Naive thymus-derived CD8-positive, alpha-beta T cell (primary cell): ENCODE results near the gene RTN4RL2. TPM values are rescaled to one million over a fixed set of nuclear protein-coding genes. Genes with fewer than 3 reads are reported as not detected.

Source experiments
- ATAC-seq, 2 donors: fragments of 150-1000 bp; cut with Tn5 transposase in 1 of 2; sonication (Bioruptor Pico), chemical (Tn5 transposase) in 1 of 2; 1 replicate in 1 of 2; 2 replicates in 1 of 2; pipeline ENCODE4 v1.10.0; 2021; ENCODE audit warnings: mild to moderate bottlenecking in 2 of 2, moderate library complexity in 2 of 2
- POLR2A ChIA-PET: fragments of 350-600 bp; sonication (Branson Sonifier 250); formaldehyde crosslinking; loops from one replicate; lab custom pipeline; 2021; ENCODE audit warnings: antibody characterized with exemption; lab: Charles Lee
- DNase-seq, 10 donors: peaks; one replicate each; pipeline versions ENCODE4 v3.0.0 to v3.0.0-alpha.2; 2020 to 2022
- H3K27ac Mint-ChIP-seq, 10 donors: one replicate each; pipeline ENCODE4 v1.8.0; 2020 to 2022; ENCODE audit warnings: mild to moderate bottlenecking in 10 of 10, mixed read lengths in 10 of 10, moderate library complexity in 4 of 10, inconsistent platforms in 1 of 10
- H3K27me3 Mint-ChIP-seq, 5 donors: one replicate each; pipeline ENCODE4 v1.8.0; 2021 to 2022; ENCODE audit warnings: mixed read lengths in 5 of 5
- H3K36me3 Mint-ChIP-seq, 3 donors: one replicate each; pipeline ENCODE4 v1.8.0; 2020 to 2022; ENCODE audit warnings: mixed read lengths in 3 of 3, mild to moderate bottlenecking in 2 of 3, inconsistent platforms in 1 of 3
- H3K4me1 Mint-ChIP-seq, 4 donors: one replicate each; pipeline ENCODE4 v1.8.0; 2021 to 2022; ENCODE audit warnings: mixed read lengths in 4 of 4
- H3K4me3 Mint-ChIP-seq, 10 donors: one replicate each; pipeline ENCODE4 v1.8.0; 2020 to 2022; ENCODE audit warnings: mild to moderate bottlenecking in 10 of 10, mixed read lengths in 10 of 10, moderate library complexity in 6 of 10, inconsistent platforms in 1 of 10
- H3K9me3 Mint-ChIP-seq, 9 donors: one replicate each; pipeline ENCODE4 v1.8.0; 2020 to 2022; ENCODE audit warnings: mixed read lengths in 9 of 9, mild to moderate bottlenecking in 3 of 9, inconsistent platforms in 1 of 9, moderate library complexity in 1 of 9
- polyA plus RNA-seq, 3 donors: library from polyadenylated mRNA; unstranded; fragments of 300-500 nt; fragmentation: Illumina TruSeq; gene quantifications; one replicate each; pipeline ENCODE4 v1.2.3, GENCODE V29; 2021
- total RNA-seq, 8 experiments: library from RNA in 2 of 8; stranded (reverse) in 2 of 8; gene quantifications; one replicate each; pipeline ENCODE4 v1.2.3 and lab custom pipeline; 2021 to 2026

The RTN4RL2 gene
- total and polyA plus RNA-seq, 5 experiments from 2014 or later: 0.09 to 0.21 TPM; not detected in 3

DNA sequence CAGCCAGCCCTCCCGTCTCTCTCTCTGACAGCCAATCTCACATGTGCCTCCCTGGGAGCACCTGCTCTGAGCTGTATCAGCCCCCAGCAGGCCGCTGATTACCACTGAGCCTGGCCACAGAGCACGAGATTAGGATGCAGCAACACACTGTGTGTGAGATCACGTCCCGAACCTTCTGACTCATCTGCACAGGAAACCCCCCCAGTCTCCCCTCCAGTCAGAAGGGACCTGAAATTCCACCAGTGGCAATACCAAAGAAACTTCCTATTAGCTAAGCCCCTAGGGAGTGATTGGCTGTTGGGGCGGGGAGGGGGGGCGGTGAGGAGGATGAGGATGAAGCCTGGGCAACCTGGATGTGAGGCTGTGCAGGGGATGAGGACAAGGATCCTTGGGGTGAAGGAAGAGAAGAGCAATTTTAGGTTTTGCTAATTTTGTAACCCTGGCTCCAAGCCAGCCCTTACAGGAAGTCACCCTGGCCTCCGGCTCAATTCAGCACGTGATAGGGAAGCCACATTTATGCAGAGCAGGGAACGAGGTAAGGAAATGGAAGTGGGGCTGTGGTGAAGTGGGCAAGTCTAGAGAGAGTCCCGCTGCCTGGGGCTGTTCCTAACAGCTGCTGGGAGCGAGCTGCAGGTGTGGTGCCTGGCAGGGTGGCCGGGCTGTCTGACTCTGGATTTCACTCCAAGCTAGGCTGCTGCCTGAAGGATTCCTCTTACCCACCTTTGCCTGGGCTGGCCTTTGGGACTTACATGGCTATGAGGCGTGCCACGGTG is 35.4 kb upstream of the RTN4RL2 start:
- POLR2A ChIA-PET: interaction anchor here (0.6 kb wide), 1 partner anchor 88 kb away, joined by 5 read pairs; no protein-coding TSS in a partner anchor
- Mint-ChIP-seq H3K27me3 (no peaks in the 10 kb centered on the region), H3K27ac (peak overlapping the region; percentile 82 to 97 (median 93)), H3K36me3 (peaks cover 0 to 19% (median 7%) of the 10 kb centered on the region in 3 donors), H3K4me3 (peak overlapping the region; percentile 61 to 88 (median 84)), H3K4me1 (peaks cover 20 to 55% (median 54%) of the 10 kb centered on the region in 4 donors), H3K9me3 (no peaks in the 10 kb centered on the region)
- ATAC-seq (peak; percentile 89 to 92), DNase-seq (peak; percentile 41 to 89 (median 69))

DNA sequence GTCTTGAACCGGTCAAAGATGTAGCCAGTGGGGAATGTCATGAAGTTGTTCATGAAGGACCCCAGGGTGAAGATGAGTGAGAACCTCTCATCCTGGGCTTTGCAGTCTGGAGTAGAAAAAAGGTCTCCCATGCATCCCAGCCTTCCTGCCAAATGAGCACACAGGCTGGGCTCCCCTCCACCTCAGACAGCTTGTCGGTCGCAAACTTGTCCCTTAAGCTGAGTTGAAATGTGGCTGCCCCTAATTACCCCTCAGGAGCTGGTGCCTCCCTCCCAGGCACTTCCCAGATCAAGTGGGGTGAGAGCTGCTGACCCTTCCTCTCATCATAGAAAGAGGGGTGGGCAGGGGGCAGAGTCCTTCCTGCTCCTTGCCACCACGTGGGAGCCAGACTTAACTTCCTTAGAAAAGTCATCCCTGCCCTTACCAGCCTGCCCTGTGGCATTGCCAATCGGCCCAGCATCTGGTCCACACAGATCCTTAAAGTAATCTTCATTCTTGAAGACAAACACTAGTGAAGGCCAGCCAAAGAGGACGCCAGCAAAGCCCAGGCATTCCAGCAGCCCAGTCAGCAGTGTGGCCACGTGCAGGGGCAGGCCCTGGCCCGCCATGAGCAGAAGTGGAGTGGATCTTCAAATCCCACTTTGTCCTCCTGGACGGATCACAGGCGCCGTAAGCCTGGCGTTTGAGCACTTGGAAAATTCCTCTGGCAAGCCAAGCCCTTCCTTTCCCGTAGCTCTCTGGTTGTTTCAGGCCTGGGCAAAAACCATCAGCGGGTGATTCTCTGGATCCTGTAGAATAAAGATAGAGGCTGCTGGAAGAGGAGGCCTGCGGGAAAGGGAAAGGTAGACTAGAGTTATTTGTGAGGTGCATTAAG is 34.5 kb upstream of the RTN4RL2 start:
- DNase-seq (no peak), ATAC-seq (no peak)
- Mint-ChIP-seq H3K36me3 (peaks cover 0 to 17% (median 4%) of the 10 kb centered on the region in 3 donors), H3K9me3 (no peaks in the 10 kb centered on the region), H3K27me3 (no peaks in the 10 kb centered on the region), H3K4me3 (peak overlapping the region; percentile 80 to 92 (median 88)), H3K27ac (peak overlapping the region; percentile 81 to 97 (median 93)), H3K4me1 (peaks cover 20 to 55% (median 54%) of the 10 kb centered on the region in 4 donors)
- POLR2A ChIA-PET: interaction anchor here (0.6 to 1.2 kb wide), 2 partner anchors 89 to 91 kb away, joined by 4 to 5 read pairs; partner anchors contain the start of gene SSRP1

DNA sequence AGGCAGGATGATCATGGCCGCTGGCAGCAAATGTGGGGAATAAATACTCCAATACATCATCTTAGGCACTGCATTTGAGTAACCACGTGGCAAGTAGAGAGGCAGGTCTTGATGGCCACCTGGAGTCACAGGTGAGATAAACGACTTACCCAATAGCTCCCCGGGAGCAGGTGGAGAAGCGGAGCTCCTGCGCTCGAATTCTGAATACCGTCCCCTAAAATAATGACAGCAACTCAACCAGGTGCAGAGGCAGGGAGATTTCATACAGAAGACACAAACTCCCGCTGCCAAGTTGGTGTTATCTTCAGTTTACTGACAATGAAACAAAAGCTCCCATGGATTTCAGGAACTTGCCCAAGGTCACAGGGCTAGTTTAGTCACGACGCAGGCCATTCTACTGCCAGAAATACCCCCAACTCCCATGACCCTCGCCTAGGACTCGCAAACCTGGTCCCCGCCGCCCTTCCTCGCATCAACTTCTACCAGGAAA is 33.8 kb upstream of the RTN4RL2 start:
- peaks cover 20 to 55% (median 54%) of the 10 kb centered on the region in 4 donors for H3K4me1 Mint-ChIP-seq
- H3K4me3 Mint-ChIP-seq: peak overlapping the region; percentile 80 to 92 (median 88)
- DNase-seq: peak in 1 of 10 donors; percentile 1
- H3K27ac Mint-ChIP-seq: peak overlapping the region; percentile 81 to 96 (median 90)
- no peaks in the 10 kb centered on the region for H3K27me3 Mint-ChIP-seq
- no peak for ATAC-seq
- peaks cover 0 to 15% (median 4%) of the 10 kb centered on the region in 3 donors for H3K36me3 Mint-ChIP-seq
- H3K9me3 Mint-ChIP-seq: no peaks in the 10 kb centered on the region
- POLR2A ChIA-PET: interaction anchor here (0.6 to 1.2 kb wide), 2 partner anchors 77 to 91 kb away, joined by 3 to 4 read pairs; partner anchors contain the start of gene SSRP1

DNA sequence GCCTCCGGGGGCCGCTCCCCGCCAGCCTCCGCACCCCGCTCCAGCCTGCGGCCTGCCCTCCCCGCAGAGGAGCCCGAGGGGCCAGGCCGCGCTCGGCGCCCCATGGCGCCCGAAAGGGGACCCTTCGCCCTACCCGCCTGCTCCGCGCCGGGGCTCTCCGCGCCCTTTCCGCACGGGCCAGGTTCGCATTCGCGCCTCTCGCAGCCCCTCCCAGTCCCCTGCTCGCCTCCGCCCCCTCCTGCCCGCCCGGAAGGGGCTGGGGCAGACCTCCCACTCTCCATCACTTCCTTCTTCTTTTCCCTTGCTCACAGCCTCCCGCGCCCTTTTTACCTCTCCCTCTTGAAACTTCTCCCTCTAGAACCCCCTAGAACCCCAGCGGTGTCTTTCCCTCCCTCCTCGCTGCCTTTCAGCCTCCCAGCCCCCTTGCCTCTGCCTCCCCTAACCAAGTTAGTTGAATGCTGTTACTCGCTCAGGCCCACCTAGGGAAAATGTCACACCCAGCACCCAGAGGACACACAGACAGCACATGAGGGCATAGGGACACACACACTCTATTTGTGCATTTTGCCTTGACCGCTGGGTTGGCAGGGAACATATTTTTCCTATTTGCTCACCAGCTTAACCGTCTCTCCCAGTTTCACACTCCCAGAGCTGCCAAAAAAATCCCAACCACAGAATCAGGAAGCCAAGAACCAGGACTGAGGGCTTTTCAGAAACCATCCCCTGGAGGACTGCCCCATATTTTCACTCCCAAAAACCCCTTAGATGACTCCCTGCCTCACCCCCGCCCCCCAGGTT is 33.2 kb upstream of the RTN4RL2 start, which contains the start of gene SLC43A3:
Gene SLC43A3 (minus strand): TSS at position 193 of the 798 bp plus-strand sequence. CDS start 949 bp downstream, outside the sequence.
- no peaks in the 10 kb centered on the region for H3K9me3 Mint-ChIP-seq
- DNase-seq: peak; percentile 20 to 75 (median 46)
- ATAC-seq: peak; percentile 35 to 60
- H3K36me3 Mint-ChIP-seq: peaks cover 0 to 12% (median 0%) of the 10 kb centered on the region in 3 donors
- H3K4me1 Mint-ChIP-seq: peaks cover 20 to 54% (median 50%) of the 10 kb centered on the region in 4 donors
- peak within 1 kb of the TSS; percentile 86 to 96 (median 92) for H3K27ac Mint-ChIP-seq
- peak within 1 kb of the TSS; percentile 80 to 92 (median 88) for H3K4me3 Mint-ChIP-seq
- POLR2A ChIA-PET: interaction anchor here (0.6 to 1.2 kb wide), 2 partner anchors 78 to 92 kb away, joined by 3 to 4 read pairs; partner anchors contain the start of gene SSRP1
- no peaks in the 10 kb centered on the region for H3K27me3 Mint-ChIP-seq

DNA sequence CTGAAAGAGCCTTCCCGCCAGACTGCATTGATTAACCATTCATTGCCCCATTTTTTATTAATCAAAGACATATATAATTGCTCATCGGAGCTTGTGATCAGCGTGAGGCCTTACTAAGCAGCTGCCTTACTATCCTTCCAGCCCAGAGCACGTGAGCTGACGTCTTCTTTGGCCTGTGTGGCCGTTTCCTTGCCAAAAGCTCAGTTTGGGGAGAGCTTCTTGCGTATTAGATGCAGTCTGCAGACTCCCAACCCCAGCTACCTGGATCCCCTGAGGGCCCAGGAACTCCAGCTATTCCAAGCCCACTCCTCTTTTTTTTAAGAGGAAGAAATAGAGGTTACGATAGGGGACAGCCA is 32.6 kb upstream of the RTN4RL2 start:
- no peaks in the 10 kb centered on the region for H3K27me3 Mint-ChIP-seq
- peaks cover 19 to 51% (median 46%) of the 10 kb centered on the region in 4 donors for H3K4me1 Mint-ChIP-seq
- H3K36me3 Mint-ChIP-seq: peaks cover 0 to 8% (median 0%) of the 10 kb centered on the region in 3 donors
- POLR2A ChIA-PET: no interaction called here
- H3K4me3 Mint-ChIP-seq: peak overlapping the region; percentile 80 to 92 (median 88)
- no peaks in the 10 kb centered on the region for H3K9me3 Mint-ChIP-seq
- DNase-seq (no peak), ATAC-seq (no peak)
- peak overlapping the region in 9 of 10 donors; percentile 86 to 96 (median 93) for H3K27ac Mint-ChIP-seq

DNA sequence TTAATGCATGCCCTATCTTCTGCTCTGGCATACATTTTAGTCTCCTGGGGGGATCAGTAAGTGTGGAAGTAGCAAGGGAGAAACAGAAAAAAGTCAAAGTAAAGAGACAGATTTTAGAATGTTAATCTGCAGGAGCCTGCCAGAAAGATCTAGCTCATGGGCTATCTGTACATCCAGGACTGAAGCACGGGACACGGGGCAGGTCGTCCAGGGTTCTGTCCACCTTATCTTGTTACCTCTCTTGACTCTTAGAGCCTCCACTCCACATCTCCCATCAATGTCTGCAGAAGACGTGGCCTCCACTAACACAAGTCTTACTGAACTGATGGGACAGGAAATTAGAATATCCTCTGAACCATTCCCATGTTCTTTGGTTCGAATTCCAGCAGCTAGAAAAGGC is 31.7 kb upstream of the RTN4RL2 start:
- Mint-ChIP-seq H3K4me3 (no peak overlapping the region), H3K9me3 (no peaks in the 10 kb centered on the region), H3K27ac (no peak overlapping the region), H3K27me3 (no peaks in the 10 kb centered on the region), H3K36me3 (peaks cover 0 to 1% (median 0%) of the 10 kb centered on the region in 3 donors), H3K4me1 (peaks cover 17 to 42% (median 41%) of the 10 kb centered on the region in 4 donors)
- ATAC-seq: no peak
- no peak for DNase-seq
- POLR2A ChIA-PET: no interaction called here

DNA sequence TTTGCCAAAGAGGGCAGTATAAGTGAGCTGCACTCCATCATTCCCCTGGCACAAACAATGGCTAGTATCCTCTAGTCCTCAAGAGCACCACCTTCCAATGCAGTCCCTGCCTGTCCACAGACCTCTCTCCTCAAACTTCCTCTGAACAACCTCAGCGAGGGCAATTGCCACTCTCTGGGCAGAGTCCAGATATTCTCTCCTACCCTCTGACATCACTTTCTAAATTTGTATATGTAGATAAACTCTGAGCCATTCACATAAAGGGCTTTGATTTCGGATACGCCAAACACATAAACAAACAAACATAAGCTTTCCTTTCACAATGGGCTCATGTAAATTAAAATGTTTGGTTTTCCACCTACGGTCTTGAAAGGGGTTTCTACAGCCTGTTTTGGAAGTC is 30.4 kb upstream of the RTN4RL2 start:
- Mint-ChIP-seq H3K9me3 (no peaks in the 10 kb centered on the region), H3K27me3 (no peaks in the 10 kb centered on the region), H3K36me3 (no peaks in the 10 kb centered on the region), H3K4me1 (peaks cover 10 to 29% (median 28%) of the 10 kb centered on the region in 4 donors), H3K27ac (peak overlapping the region in 2 of 10 donors; percentile 41 to 56), H3K4me3 (peak overlapping the region in 1 of 10 donors; percentile 34)
- ATAC-seq (no peak), DNase-seq (no peak)
- POLR2A ChIA-PET: no interaction called here

DNA sequence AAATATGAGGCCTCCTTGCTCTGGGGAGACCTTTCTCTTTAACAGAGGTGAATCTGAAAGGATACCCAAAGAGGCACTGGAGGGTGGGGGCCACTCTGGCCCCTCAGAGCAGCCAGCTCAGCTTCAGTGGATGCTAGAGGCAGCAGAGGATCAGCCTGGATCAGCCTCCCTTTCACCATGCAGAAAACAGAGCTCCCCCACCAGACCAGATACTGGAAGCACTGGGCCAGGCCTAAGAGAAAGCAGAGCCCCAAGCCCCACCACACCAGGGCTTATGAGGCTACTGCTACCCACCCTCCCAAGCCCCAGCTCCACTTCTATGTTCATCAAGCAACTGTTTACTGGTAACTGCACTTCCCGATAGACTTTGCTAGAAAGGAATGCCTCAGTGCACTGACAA is 29.4 kb upstream of the RTN4RL2 start:
- Mint-ChIP-seq H3K4me3 (no peak overlapping the region), H3K9me3 (no peaks in the 10 kb centered on the region), H3K4me1 (peaks cover 11 to 19% (median 18%) of the 10 kb centered on the region in 4 donors), H3K36me3 (no peaks in the 10 kb centered on the region), H3K27ac (peak overlapping the region in 3 of 10 donors; percentile 56 to 71 (median 56)), H3K27me3 (no peaks in the 10 kb centered on the region)
- POLR2A ChIA-PET: no interaction called here
- DNase-seq (no peak), ATAC-seq (no peak)

DNA sequence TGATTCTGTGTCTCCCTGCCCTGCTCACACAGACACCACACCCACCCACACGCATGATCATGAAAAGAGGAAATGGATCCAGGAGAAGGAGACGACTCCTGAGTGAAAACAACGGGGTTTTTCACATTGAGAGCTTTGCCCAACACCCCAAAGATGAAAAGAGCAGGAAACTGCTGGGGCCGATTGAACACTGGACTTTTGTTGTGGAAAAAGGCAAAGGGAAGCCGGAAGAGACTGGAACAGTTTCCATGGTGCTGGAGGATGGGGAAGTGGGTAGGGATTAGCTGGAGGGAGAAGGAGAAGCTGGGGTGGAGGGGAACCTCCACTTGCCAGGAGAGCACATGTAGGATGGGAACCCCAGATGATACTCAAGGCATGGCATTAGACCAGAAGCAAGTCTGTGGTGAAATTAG is 28.2 kb upstream of the RTN4RL2 start:
- DNase-seq (no peak), ATAC-seq (no peak)
- POLR2A ChIA-PET: no interaction called here
- H3K4me1 Mint-ChIP-seq: peaks cover 5 to 9% (median 7%) of the 10 kb centered on the region in 4 donors
- H3K4me3 Mint-ChIP-seq: no peak overlapping the region
- H3K36me3 Mint-ChIP-seq: no peaks in the 10 kb centered on the region
- peak overlapping the region in 2 of 10 donors; percentile 2 to 28 for H3K27ac Mint-ChIP-seq
- H3K27me3 Mint-ChIP-seq: no peaks in the 10 kb centered on the region
- H3K9me3 Mint-ChIP-seq: no peaks in the 10 kb centered on the region

DNA sequence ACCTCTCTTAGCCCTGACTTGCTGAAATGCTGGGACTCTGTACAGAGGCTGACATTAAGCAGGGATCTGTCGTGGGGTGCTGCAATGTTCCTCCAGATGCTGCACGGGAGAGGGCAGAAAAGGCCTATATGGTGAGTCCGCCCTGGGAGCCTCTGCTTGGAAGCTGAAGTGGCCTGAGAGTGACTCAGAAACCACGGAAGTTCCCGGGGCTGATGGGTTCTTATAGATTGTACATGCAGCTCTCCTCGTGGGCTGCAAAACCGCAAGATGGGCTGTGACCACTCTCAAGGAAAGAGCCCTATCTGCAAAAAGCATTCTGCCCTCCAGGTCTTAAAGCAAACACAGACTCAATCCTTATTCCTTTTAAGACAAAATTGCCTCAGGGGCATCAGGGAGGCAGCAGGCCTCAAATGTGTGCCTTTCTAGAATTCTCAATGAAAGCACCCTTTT is 27.6 kb upstream of the RTN4RL2 start:
- Mint-ChIP-seq H3K4me1 (peaks cover 1 to 5% (median 2%) of the 10 kb centered on the region in 4 donors), H3K9me3 (no peaks in the 10 kb centered on the region), H3K4me3 (no peak overlapping the region), H3K27ac (peak overlapping the region in 3 of 10 donors; percentile 4 to 63 (median 22)), H3K36me3 (no peaks in the 10 kb centered on the region), H3K27me3 (no peaks in the 10 kb centered on the region)
- POLR2A ChIA-PET: no interaction called here
- ATAC-seq: no peak
- peak in 1 of 10 donors; percentile 5 for DNase-seq

DNA sequence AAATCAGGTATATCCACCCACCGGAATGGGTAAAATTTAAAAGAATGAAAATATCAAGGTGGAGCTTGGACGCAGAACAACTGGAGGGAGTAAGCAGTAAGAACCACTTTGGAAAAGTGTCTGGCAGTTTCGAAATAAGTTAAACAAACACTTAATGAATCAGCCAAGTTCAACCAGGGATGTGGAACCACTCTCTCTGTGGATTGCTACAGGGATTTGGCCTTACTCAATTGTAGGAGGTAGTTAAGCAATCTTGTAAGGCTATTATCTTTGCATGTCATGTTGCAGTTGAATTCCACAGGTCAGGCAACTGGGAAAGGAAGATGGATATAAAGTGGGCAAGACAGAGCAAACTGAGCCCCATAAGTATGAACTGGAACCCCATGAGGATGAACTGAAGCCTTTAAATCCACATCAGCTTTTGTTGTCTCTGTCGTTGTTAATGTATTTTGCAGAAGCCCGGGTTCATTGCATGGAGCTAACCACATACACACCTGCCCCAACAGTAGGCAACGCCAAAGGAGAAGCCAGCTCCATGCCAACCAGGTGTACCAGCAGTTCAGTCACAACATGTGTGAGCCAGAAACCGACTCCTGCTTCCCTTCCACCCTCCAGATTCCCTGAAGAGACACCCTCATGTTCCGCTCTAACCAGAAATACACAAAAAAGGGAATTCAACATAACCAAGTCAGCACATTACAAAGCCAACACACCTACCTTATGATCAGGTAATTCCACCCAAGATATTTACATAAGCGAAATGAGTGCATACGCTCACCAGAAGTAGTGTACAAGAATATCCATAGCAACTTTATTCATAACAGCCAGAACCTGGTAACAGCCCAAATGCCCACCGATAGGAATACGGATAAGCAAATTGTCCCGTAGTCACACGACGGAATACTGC is 25.4 kb upstream of the RTN4RL2 start:
- Mint-ChIP-seq H3K4me3 (no peak overlapping the region), H3K36me3 (no peaks in the 10 kb centered on the region), H3K9me3 (no peaks in the 10 kb centered on the region), H3K4me1 (peaks cover 0 to 5% (median under 1%) of the 10 kb centered on the region in 4 donors), H3K27ac (no peak overlapping the region), H3K27me3 (no peaks in the 10 kb centered on the region)
- no peak for ATAC-seq
- POLR2A ChIA-PET: no interaction called here
- DNase-seq: no peak
